HG03460 (cell line): ENCODE measurements around the gene RNU11.
"Not testable (repeated sequence)": the region's sequence is repeated elsewhere in the genome, so short reads cannot be mapped to it uniquely, and the experiment has no call there.

Experiments used
- ATAC-seq: cut with Tn5 transposase; IDR thresholded peaks from one replicate; pipeline ENCODE4 v1.9.1; 2021; ENCODE audit not compliant: unreplicated experiment

RNU11 gene

GRCh38 chr1:28656335-28656734 is 7.9 kb downstream of the RNU11 start:
- ATAC-seq, result no peak

- ATAC-seq, result no peak
Observed at GRCh38 chr1:28663871-28664470, 15.6 kb downstream of the RNU11 start.

- no peak for ATAC-seq
Observed at GRCh38 chr1:28666806-28667205, 18.4 kb downstream of the RNU11 start.

GRCh38 chr1:28668191-28668955 is 20.0 kb downstream of the RNU11 start, which contains the start of gene GMEB1:
GMEB1 (plus strand) TSS chr1:28668784; CDS start chr1:28683613, 14,829 bp downstream.
- peak; percentile 61 for ATAC-seq

- ATAC-seq, result peak; percentile 52
Observed at GRCh38 chr1:28668956-28669723, 20.7 kb downstream of the RNU11 start.

- ATAC-seq, result no peak
Observed at GRCh38 chr1:28671254-28671780, 22.9 kb downstream of the RNU11 start.

GRCh38 chr1:28672971-28673370 is 24.6 kb downstream of the RNU11 start:
- ATAC-seq, result not testable (repeated sequence)

GRCh38 chr1:28675924-28676257 is 27.5 kb downstream of the RNU11 start:
- ATAC-seq, result no peak

GRCh38 chr1:28680151-28680550 is 31.8 kb downstream of the RNU11 start:
- ATAC-seq, result no peak

- no peak for ATAC-seq
Observed at GRCh38 chr1:28682840-28683239, 34.4 kb downstream of the RNU11 start.

GRCh38 chr1:28684937-28685336 is 36.5 kb downstream of the RNU11 start:
- no peak for ATAC-seq

GRCh38 chr1:28691627-28692026 is 43.2 kb downstream of the RNU11 start:
- not testable (repeated sequence) for ATAC-seq
